ENCODE results near the gene ABCD3.
"Not testable (repeated sequence)": the region's sequence is repeated elsewhere in the genome, so short reads cannot be mapped to it uniquely, and the experiment has no call there.

The ABCD3 gene

GRCh38 chr1:94416901-94417727 is 1.1 kb upstream of the ABCD3 start:
- peak; percentile 44 for DNase-seq

- DNase-seq, result no peak
Observed at GRCh38 chr1:94417728-94417977, 536 bp upstream of the ABCD3 start.

- peak; percentile 39 for DNase-seq
Observed at GRCh38 chr1:94418664-94419655, 771 bp downstream of the ABCD3 start.

GRCh38 chr1:94422115-94422820 is 4.1 kb downstream of the ABCD3 start:
- no peak for DNase-seq

- no peak for DNase-seq
Observed at GRCh38 chr1:94425821-94426484, 7.8 kb downstream of the ABCD3 start.

- DNase-seq, result not testable (repeated sequence)
Observed at GRCh38 chr1:94426485-94426870, 8.3 kb downstream of the ABCD3 start.

- DNase-seq, result no peak
Observed at GRCh38 chr1:94428441-94428840, 10.3 kb downstream of the ABCD3 start.

GRCh38 chr1:94428927-94429528 is 10.8 kb downstream of the ABCD3 start:
- DNase-seq, result not testable (repeated sequence)

- not testable (repeated sequence) for DNase-seq
Observed at GRCh38 chr1:94430066-94430465, 11.9 kb downstream of the ABCD3 start.

- DNase-seq, result no peak
Observed at GRCh38 chr1:94433866-94434265, 15.7 kb downstream of the ABCD3 start.

- no peak for DNase-seq
Observed at GRCh38 chr1:94434365-94435045, 16.3 kb downstream of the ABCD3 start.

GRCh38 chr1:94438692-94439276 is 20.6 kb downstream of the ABCD3 start:
- no peak for DNase-seq

GRCh38 chr1:94440088-94440487 is 21.9 kb downstream of the ABCD3 start:
- no peak for DNase-seq

GRCh38 chr1:94443067-94443466 is 24.9 kb downstream of the ABCD3 start:
- DNase-seq, result not testable (repeated sequence)

- DNase-seq, result not testable (repeated sequence)
Observed at GRCh38 chr1:94444819-94445218, 26.6 kb downstream of the ABCD3 start.

- DNase-seq, result not testable (repeated sequence)
Observed at GRCh38 chr1:94445733-94446132, 27.5 kb downstream of the ABCD3 start.

- DNase-seq, result not testable (repeated sequence)
Observed at GRCh38 chr1:94446177-94446576, 28.0 kb downstream of the ABCD3 start.

GRCh38 chr1:94448741-94449140 is 30.6 kb downstream of the ABCD3 start:
- not testable (repeated sequence) for DNase-seq

GRCh38 chr1:94456736-94457135 is 38.5 kb downstream of the ABCD3 start:
- DNase-seq, result no peak

- no peak for DNase-seq
Observed at GRCh38 chr1:94462606-94463005, 44.4 kb downstream of the ABCD3 start.
